NCI-H146 treated with DMSO at 0.1 percent for 48 hours (cell line): ENCODE results near the gene TRIP4.
"Not testable (repeated sequence)": the region's sequence is repeated elsewhere in the genome, so short reads cannot be mapped to it uniquely, and the experiment has no call there.

ENCODE experiments used
- DNase-seq: peaks from one replicate; lab custom pipeline; 2025; ENCODE audit not compliant: unreplicated experiment; lab: John Stamatoyannopoulos, UW

TRIP4 gene

GRCh38 chr15:64380130-64380870 is 7.3 kb upstream of the TRIP4 start:
- DNase-seq = not testable (repeated sequence)

- peak; percentile 70 for DNase-seq
These were observed 6.5 kb upstream of the TRIP4 start, which contains the start of gene PCLAF for GRCh38 chr15:64381000-64381751. TSS of gene PCLAF (minus strand) at chr15:64381441. CDS start at chr15:64381371, 70 bp downstream.

- DNase-seq = no peak
These were observed 3.9 kb upstream of the TRIP4 start for GRCh38 chr15:64383760-64384159.

GRCh38 chr15:64386291-64386690 is 1.3 kb upstream of the TRIP4 start:
- DNase-seq = no peak

GRCh38 chr15:64389036-64389435 is 1.4 kb downstream of the TRIP4 start:
- no peak for DNase-seq

- not testable (repeated sequence) for DNase-seq
These were observed 4.8 kb downstream of the TRIP4 start for GRCh38 chr15:64392471-64392870.

- DNase-seq = no peak
These were observed 9.2 kb downstream of the TRIP4 start for GRCh38 chr15:64396789-64397188.

GRCh38 chr15:64398575-64398974 is 10.9 kb downstream of the TRIP4 start:
- no peak for DNase-seq

GRCh38 chr15:64400583-64400982 is 12.9 kb downstream of the TRIP4 start:
- no peak for DNase-seq

- DNase-seq = no peak
These were observed 24.6 kb downstream of the TRIP4 start for GRCh38 chr15:64412216-64412615.

- DNase-seq = no peak
These were observed 35.1 kb downstream of the TRIP4 start for GRCh38 chr15:64422697-64423096.

GRCh38 chr15:64423970-64424369 is 36.3 kb downstream of the TRIP4 start:
- no peak for DNase-seq

- DNase-seq = no peak
These were observed 37.6 kb downstream of the TRIP4 start for GRCh38 chr15:64425221-64425620.

GRCh38 chr15:64426845-64427465 is 39.3 kb downstream of the TRIP4 start:
- DNase-seq = no peak

- DNase-seq = no peak
These were observed 41.8 kb downstream of the TRIP4 start for GRCh38 chr15:64429448-64429847.

GRCh38 chr15:64430000-64430735 is 42.5 kb downstream of the TRIP4 start:
- DNase-seq = peak; percentile 10

GRCh38 chr15:64437982-64438381 is 50.3 kb downstream of the TRIP4 start:
- no peak for DNase-seq

- DNase-seq = no peak
These were observed 51.2 kb downstream of the TRIP4 start for GRCh38 chr15:64438653-64439447.

GRCh38 chr15:64441852-64442251 is 54.2 kb downstream of the TRIP4 start:
- DNase-seq = no peak

GRCh38 chr15:64443016-64443415 is 55.4 kb downstream of the TRIP4 start:
- DNase-seq = no peak
